ENCODE results near the gene MYO1G. TPM values are rescaled to one million over a fixed set of nuclear protein-coding genes. Genes with fewer than 3 reads are reported as not detected.

The MYO1G gene
- total RNA-seq, 2 donors from 2014 or later: 0.11 to 0.33 TPM

DNA sequence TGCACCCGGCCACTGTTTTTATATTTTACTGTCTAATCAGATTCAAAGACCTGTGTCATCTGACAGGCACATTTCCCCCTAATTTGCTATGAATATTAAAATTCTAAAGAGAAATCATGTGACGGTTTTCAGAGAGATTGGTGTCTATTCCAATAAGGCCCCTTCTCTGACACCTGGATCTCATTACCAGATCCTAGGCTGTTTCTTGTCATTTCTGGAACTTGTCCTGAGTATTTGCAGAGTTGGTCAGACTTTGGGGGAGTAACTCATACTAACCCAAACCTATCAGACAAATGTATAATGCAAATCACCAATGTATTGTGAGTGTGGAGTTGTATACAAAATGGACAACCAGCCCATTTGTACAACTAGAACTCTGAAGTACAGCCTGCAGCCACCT is 29.5 kb downstream of the MYO1G start:
- H3K36me3 ChIP-seq (ENCODE audit: control insufficient read depth, insufficient read depth, low read length): no peaks in the 10 kb centered on the region
- no peak overlapping the region for H3K27ac ChIP-seq (ENCODE audit: low read depth, low read length)
- no peaks in the 10 kb centered on the region for H3K36me3 Mint-ChIP-seq (ENCODE audit: low read depth)
- no peak for TF ChIP-seq CTCF (conservative IDR thresholded peaks at IDR 0.05)
- H3K4me3 Mint-ChIP-seq: no peak overlapping the region
- H3K9me3 ChIP-seq (ENCODE audit: control insufficient read depth, low read length): no peaks in the 10 kb centered on the region
- no peaks in the 10 kb centered on the region for H3K4me1 Mint-ChIP-seq
- H3K9me3 Mint-ChIP-seq: no peaks in the 10 kb centered on the region
- no peak overlapping the region for H3K27ac Mint-ChIP-seq
- DNase-seq: no peak
- 60 to 82% methylated on average over 1 to 2 of the region's 2 CpGs for WGBS, 2 experiments (ENCODE audit: insufficient coverage in 1 of 2, insufficient read length in 1 of 2)
- peaks cover 25% of the 10 kb centered on the region for H3K27me3 Mint-ChIP-seq (ENCODE audit: insufficient read depth)
- H3K9ac ChIP-seq (ENCODE audit: extremely low read depth, low read length, poor library complexity, severe bottlenecking): no peak overlapping the region
- no peaks in the 10 kb centered on the region for H3K4me1 ChIP-seq (ENCODE audit: control insufficient read depth, insufficient read depth, low read length)
- peaks cover 31% of the 10 kb centered on the region for H3K27me3 ChIP-seq (ENCODE audit: control insufficient read depth, insufficient read depth, low read length, poor library complexity, severe bottlenecking)
- no peak overlapping the region for H3K4me3 ChIP-seq (ENCODE audit: low read length)

DNA sequence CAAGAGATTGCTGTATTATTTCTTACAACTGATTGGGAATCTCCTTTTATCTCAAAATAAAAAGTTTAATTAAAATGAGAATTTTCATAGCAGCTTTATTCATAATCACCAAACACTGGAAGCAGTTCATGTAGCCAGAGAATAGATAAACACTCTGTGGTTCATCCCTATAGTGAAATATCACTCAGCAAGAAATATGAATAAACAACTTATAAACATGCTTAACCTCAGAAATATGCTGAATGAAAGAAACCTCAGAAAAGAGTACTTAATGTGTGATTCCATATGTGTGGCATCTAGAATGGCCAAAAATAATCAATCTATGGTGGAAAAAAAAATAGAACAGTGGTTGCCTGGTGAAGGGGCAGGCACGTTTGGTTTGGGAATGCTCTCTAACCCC is 33.3 kb downstream of the MYO1G start:
- H3K4me3 Mint-ChIP-seq: no peak overlapping the region
- H3K9me3 Mint-ChIP-seq: no peaks in the 10 kb centered on the region
- no peaks in the 10 kb centered on the region for H3K4me1 Mint-ChIP-seq
- DNase-seq: no peak
- Histone ChIP-seq H3K4me1 (ENCODE audit: control insufficient read depth, insufficient read depth, low read length) (no peaks in the 10 kb centered on the region), H3K9ac (ENCODE audit: extremely low read depth, low read length, poor library complexity, severe bottlenecking) (no peak overlapping the region), H3K9me3 (ENCODE audit: control insufficient read depth, low read length) (no peaks in the 10 kb centered on the region), H3K27ac (ENCODE audit: low read depth, low read length) (no peak overlapping the region), H3K27me3 (ENCODE audit: control insufficient read depth, insufficient read depth, low read length, poor library complexity, severe bottlenecking) (peaks cover 27% of the 10 kb centered on the region), H3K36me3 (ENCODE audit: control insufficient read depth, insufficient read depth, low read length) (no peaks in the 10 kb centered on the region), H3K4me3 (ENCODE audit: low read length) (no peak overlapping the region)
- 57% methylated on average over 1 of the region's 1 CpG; no CpG with 5 or more reads in 1 of the 2 experiments for WGBS, 2 experiments (ENCODE audit: insufficient coverage in 1 of 2, insufficient read length in 1 of 2)
- no peak overlapping the region for H3K27ac Mint-ChIP-seq
- TF ChIP-seq CTCF (conservative IDR thresholded peaks at IDR 0.05): no peak
- no peaks in the 10 kb centered on the region for H3K36me3 Mint-ChIP-seq (ENCODE audit: low read depth)
- H3K27me3 Mint-ChIP-seq (ENCODE audit: insufficient read depth): peaks cover 12% of the 10 kb centered on the region

GRCh38 chr7:44944821-44945220 is 34.0 kb downstream of the MYO1G start:
- WGBS, 2 experiments (ENCODE audit: insufficient coverage in 1 of 2, insufficient read length in 1 of 2): 79 to 86% methylated on average over 3 to 7 of the region's 7 CpGs
- no peak overlapping the region for H3K9ac ChIP-seq (ENCODE audit: extremely low read depth, low read length, poor library complexity, severe bottlenecking)
- no peak overlapping the region for H3K27ac ChIP-seq (ENCODE audit: low read depth, low read length)
- Mint-ChIP-seq H3K36me3 (ENCODE audit: low read depth) (no peaks in the 10 kb centered on the region), H3K9me3 (no peaks in the 10 kb centered on the region), H3K27ac (no peak overlapping the region), H3K27me3 (ENCODE audit: insufficient read depth) (peaks cover 8% of the 10 kb centered on the region), H3K4me3 (no peak overlapping the region), H3K4me1 (no peaks in the 10 kb centered on the region)
- no peak for DNase-seq
- no peaks in the 10 kb centered on the region for H3K36me3 ChIP-seq (ENCODE audit: control insufficient read depth, insufficient read depth, low read length)
- no peaks in the 10 kb centered on the region for H3K4me1 ChIP-seq (ENCODE audit: control insufficient read depth, insufficient read depth, low read length)
- no peak overlapping the region for H3K4me3 ChIP-seq (ENCODE audit: low read length)
- H3K27me3 ChIP-seq (ENCODE audit: control insufficient read depth, insufficient read depth, low read length, poor library complexity, severe bottlenecking): peaks cover 23% of the 10 kb centered on the region
- TF ChIP-seq CTCF (conservative IDR thresholded peaks at IDR 0.05): no peak
- H3K9me3 ChIP-seq (ENCODE audit: control insufficient read depth, low read length): no peaks in the 10 kb centered on the region
